NT2/D1 (cell line): Measurements from ENCODE around the gene NF1.

ENCODE experiments used
- DNase-seq: peaks from one replicate; pipeline ENCODE4 v3.0.0-alpha.2; 2011; ENCODE audit warnings: low read depth, low spot score
- H3K27me3 ChIP-seq: 2 replicates; pipeline ENCODE4 v1.6.0; 2011; ENCODE audit warnings: mild to moderate bottlenecking; ENCODE audit not compliant: insufficient read length, insufficient read depth
- H3K36me3 ChIP-seq: 2 replicates; pipeline ENCODE4 v1.6.1; 2011; ENCODE audit warnings: mild to moderate bottlenecking, low read length, mixed read lengths; ENCODE audit not compliant: insufficient read depth, insufficient read length
- H3K4me1 ChIP-seq: 2 replicates; pipeline ENCODE4 v1.5.1; 2011; ENCODE audit not compliant: insufficient read depth, insufficient read length
- H3K4me3 ChIP-seq: 2 replicates; pipeline ENCODE4 v1.5.1; 2011; ENCODE audit warnings: low read depth; ENCODE audit not compliant: insufficient read length
- H3K9ac ChIP-seq: 2 replicates; pipeline ENCODE4 v1.6.0; 2011; ENCODE audit warnings: low read depth; ENCODE audit not compliant: insufficient read length
- H3K9me3 ChIP-seq: 2 replicates; pipeline ENCODE4 v1.5.1; 2011; ENCODE audit warnings: mild to moderate bottlenecking, low read length; ENCODE audit not compliant: insufficient read depth
- SUZ12 ChIP-seq: IDR thresholded peaks from 2 replicates; pipeline ENCODE4 v1.6.1; 2011; ENCODE audit not compliant: insufficient read length, insufficient read depth; ENCODE audit errors: extremely low read depth
- YY1 ChIP-seq: IDR thresholded peaks from 2 replicates; pipeline ENCODE4 v1.6.1; 2011; ENCODE audit not compliant: insufficient read length, insufficient read depth
- ZNF274 ChIP-seq: IDR thresholded peaks from 2 replicates; pipeline ENCODE4 v1.6.1; 2011; ENCODE audit warnings: mild to moderate bottlenecking, low read depth, low read length

The NF1 gene

DNA sequence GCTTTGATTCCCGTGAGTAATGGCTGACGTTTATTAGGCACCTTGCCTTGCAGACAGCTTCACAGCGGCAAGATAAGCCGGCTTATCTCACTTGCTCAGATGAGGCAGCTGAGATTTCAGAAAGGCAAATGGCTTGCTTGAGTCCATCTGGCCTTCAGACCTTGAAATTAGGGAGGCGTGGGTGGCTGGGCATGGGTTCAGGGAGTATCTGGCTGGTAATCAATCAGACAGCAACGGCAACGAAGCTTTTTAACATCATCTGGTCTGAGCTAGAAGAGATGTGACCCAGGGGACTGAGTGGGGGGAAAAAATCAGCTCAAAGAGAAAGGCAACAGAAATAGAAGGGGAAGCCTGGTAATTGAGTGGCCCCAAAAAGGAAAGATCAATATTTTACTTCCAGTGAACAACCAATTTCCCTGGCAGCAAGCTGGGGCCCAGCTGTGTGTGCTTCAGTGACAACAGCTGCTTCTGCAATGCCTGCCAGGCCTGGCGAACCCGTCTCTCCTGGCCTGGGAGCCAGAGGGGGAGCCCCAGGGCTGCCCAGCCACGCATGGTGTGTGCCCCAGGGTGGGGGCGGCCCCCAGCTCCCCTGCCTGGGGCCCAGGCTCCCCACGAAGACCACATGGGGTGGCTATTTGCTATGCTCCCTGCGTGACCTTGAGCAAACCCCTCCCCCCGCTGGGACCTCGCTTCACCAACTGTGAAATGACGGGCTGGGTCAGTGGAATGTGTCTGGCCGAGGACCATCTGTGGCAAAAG, 330.7 kb downstream of the NF1 start:
- H3K4me1 ChIP-seq, result no peaks in the 10 kb centered on the region
- no peaks in the 10 kb centered on the region for H3K9me3 ChIP-seq
- H3K9ac ChIP-seq, result no peak overlapping the region
- no peak for DNase-seq
- no peak overlapping the region for H3K4me3 ChIP-seq
- TF ChIP-seq ZNF274, result no peak
- TF ChIP-seq YY1, result no peak
- no peak for TF ChIP-seq SUZ12
- no peaks in the 10 kb centered on the region for H3K27me3 ChIP-seq
- no peaks in the 10 kb centered on the region for H3K36me3 ChIP-seq
